Measurements from ENCODE around the gene PRKG1. TPM values are rescaled to one million over a fixed set of nuclear protein-coding genes. Genes with fewer than 3 reads are reported as not detected.

The PRKG1 gene
- total RNA-seq, 1 experiment from 2014 or later, result 16.5 TPM

DNA sequence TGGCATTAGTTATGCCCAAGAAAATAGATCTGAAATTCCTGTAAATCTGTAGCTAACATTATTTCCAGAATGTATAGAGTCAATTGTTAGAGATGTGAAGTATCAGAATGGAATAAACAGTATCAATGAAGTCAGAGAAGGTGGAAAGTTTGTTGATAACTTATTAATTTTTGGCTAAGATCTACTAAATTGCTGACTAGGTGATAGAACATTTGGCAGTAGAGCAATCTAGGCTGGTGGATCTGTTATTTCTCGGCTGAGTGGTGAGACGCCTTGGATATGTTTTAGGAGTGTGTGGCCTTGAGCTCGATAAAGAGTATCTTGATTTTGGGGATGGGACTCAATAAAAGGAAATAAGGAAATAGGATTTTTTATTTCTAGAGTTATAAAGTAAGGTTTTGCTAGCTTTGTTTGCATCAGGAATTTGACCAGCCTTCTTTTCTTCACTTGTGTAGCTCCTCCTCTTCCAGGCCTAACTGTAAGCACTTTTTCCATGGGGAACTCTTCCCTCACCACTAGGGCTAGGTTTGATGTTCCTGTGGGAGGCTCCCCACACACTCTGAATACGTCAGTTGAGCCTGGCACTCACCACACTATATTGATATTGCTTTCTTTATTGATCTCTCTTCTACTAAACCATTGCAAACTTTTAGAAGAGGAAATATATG is 711.9 kb downstream of the PRKG1 start (continued):
- TF ChIP-seq, protein P1, sequence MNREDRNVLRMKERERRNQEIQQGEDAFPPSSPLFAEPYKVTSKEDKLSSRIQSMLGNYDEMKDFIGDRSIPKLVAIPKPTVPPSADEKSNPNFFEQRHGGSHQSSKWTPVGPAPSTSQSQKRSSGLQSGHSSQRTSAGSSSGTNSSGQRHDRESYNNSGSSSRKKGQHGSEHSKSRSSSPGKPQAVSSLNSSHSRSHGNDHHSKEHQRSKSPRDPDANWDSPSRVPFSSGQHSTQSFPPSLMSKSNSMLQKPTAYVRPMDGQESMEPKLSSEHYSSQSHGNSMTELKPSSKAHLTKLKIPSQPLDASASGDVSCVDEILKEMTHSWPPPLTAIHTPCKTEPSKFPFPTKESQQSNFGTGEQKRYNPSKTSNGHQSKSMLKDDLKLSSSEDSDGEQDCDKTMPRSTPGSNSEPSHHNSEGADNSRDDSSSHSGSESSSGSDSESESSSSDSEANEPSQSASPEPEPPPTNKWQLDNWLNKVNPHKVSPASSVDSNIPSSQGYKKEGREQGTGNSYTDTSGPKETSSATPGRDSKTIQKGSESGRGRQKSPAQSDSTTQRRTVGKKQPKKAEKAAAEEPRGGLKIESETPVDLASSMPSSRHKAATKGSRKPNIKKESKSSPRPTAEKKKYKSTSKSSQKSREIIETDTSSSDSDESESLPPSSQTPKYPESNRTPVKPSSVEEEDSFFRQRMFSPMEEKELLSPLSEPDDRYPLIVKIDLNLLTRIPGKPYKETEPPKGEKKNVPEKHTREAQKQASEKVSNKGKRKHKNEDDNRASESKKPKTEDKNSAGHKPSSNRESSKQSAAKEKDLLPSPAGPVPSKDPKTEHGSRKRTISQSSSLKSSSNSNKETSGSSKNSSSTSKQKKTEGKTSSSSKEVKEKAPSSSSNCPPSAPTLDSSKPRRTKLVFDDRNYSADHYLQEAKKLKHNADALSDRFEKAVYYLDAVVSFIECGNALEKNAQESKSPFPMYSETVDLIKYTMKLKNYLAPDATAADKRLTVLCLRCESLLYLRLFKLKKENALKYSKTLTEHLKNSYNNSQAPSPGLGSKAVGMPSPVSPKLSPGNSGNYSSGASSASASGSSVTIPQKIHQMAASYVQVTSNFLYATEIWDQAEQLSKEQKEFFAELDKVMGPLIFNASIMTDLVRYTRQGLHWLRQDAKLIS (CRISPR knock-in tag; IDR thresholded peaks at IDR 0.05; ENCODE audit: borderline replicate concordance), result no peak

DNA sequence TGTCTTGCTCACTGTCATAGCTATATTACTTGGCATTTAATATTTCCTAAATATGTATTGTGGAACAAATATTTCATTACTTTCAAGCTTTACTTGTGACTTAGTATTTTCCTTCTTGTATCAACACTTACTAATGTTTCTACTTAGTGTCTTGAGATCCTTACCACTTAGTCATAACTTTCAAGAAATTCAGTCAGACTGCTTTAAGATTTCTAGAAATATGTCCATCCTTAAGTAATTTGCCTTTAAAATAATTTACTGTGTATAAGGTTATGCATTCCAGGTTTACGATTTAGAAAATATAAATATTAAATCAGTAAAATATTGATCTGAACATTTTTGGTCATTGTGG is 712.4 kb downstream of the PRKG1 start:
- no peak for DNase-seq (ENCODE audit: low spot score)
- H3K4me1 Mint-ChIP-seq, result no peaks in the 10 kb centered on the region
- TF ChIP-seq TP53 (CRISPR knock-in tag; IDR thresholded peaks at IDR 0.05) (no peak), ATF1 (CRISPR knock-in tag; IDR thresholded peaks at IDR 0.05) (no peak), PRRX2 (CRISPR knock-in tag; IDR thresholded peaks at IDR 0.05) (no peak)
- no peak overlapping the region for H3K27ac Mint-ChIP-seq
- ATAC-seq, result no peak
- CTCF ChIA-PET, result interaction anchor here (0.8 to 1.6 kb wide), 5 partner anchors 11 to 397 kb away, joined by 3 read pairs; no protein-coding TSS in a partner anchor
- H3K36me3 Mint-ChIP-seq, result no peaks in the 10 kb centered on the region
- H3K9me3 Mint-ChIP-seq, result no peaks in the 10 kb centered on the region
- POLR2A ChIA-PET, result no interaction called here
- H3K4me3 Mint-ChIP-seq, result no peak overlapping the region
- no peaks in the 10 kb centered on the region for H3K27me3 Mint-ChIP-seq (ENCODE audit: low read depth)

DNA sequence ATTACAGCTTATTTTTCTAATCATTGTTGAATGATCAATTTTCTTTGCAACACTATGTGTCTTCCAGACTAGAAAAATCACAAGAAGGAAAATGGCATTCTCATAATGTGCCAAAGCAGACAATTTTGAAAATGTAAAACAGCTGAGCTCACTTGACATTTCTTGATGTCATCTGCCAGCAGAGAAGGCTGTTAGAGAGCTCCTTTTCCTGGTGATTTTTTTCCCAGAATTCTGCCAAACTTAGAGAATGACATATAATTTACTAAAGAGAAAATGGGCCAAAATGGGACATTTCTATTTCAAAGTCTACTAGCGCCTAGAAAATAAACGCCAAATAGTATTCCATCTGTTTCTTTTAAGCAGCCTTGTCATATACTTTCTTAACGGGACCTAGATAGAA is 714.0 kb downstream of the PRKG1 start:
- Mint-ChIP-seq H3K36me3 (peaks cover 4% of the 10 kb centered on the region; the same call in 1 of the 2 replicates), H3K9me3 (peaks cover 7% of the 10 kb centered on the region), H3K4me3 (no peak overlapping the region), H3K27me3 (ENCODE audit: low read depth) (no peaks in the 10 kb centered on the region), H3K4me1 (no peaks in the 10 kb centered on the region), H3K27ac (no peak overlapping the region)
- DNase-seq (ENCODE audit: low spot score) (no peak), ATAC-seq (no peak)
- TF ChIP-seq ZNF423 (CRISPR knock-in tag; IDR thresholded peaks at IDR 0.05), result no peak
- no peak for TF ChIP-seq OVOL2 (CRISPR knock-in tag; IDR thresholded peaks at IDR 0.05; ENCODE audit: borderline replicate concordance)
- TF ChIP-seq ZNF219 (CRISPR knock-in tag; IDR thresholded peaks at IDR 0.05; ENCODE audit: borderline replicate concordance), result no peak
- ChIA-PET CTCF (no interaction called here), POLR2A (no interaction called here)

DNA sequence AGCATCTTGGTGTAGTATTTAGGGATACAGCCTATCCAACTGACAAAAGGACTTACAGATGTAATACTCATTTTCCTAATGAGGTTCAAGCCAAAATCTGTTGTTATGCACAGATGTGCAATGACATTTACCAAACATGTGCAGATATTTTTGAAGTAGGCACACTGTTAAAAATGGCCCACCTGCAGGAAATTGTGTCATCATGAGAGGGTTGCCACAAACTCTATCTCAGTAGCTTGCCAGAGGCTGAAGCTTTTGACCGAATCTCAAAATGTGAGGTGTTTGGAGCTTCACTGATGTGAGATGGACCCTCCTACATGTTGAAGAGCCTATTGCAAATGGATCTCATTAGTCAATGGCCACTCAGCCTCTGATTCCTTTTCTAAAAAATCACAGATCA is 714.8 kb downstream of the PRKG1 start:
- Mint-ChIP-seq H3K36me3 (peaks cover 4% of the 10 kb centered on the region; the same call in 1 of the 2 replicates), H3K27me3 (ENCODE audit: low read depth) (no peaks in the 10 kb centered on the region), H3K4me1 (no peaks in the 10 kb centered on the region), H3K9me3 (peaks cover 9% of the 10 kb centered on the region), H3K4me3 (no peak overlapping the region), H3K27ac (no peak overlapping the region)
- DNase-seq (ENCODE audit: low spot score), result no peak
- POLR2A ChIA-PET, result no interaction called here
- ATAC-seq, result no peak
- CTCF ChIA-PET, result no interaction called here
- TF ChIP-seq, protein P2, sequence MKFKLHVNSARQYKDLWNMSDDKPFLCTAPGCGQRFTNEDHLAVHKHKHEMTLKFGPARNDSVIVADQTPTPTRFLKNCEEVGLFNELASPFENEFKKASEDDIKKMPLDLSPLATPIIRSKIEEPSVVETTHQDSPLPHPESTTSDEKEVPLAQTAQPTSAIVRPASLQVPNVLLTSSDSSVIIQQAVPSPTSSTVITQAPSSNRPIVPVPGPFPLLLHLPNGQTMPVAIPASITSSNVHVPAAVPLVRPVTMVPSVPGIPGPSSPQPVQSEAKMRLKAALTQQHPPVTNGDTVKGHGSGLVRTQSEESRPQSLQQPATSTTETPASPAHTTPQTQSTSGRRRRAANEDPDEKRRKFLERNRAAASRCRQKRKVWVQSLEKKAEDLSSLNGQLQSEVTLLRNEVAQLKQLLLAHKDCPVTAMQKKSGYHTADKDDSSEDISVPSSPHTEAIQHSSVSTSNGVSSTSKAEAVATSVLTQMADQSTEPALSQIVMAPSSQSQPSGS (CRISPR knock-in tag; IDR thresholded peaks at IDR 0.05; ENCODE audit: borderline replicate concordance, low read depth), result no peak
- no peak for TF ChIP-seq ZNF121 (CRISPR knock-in tag; IDR thresholded peaks at IDR 0.05)
- TF ChIP-seq, protein P3, sequence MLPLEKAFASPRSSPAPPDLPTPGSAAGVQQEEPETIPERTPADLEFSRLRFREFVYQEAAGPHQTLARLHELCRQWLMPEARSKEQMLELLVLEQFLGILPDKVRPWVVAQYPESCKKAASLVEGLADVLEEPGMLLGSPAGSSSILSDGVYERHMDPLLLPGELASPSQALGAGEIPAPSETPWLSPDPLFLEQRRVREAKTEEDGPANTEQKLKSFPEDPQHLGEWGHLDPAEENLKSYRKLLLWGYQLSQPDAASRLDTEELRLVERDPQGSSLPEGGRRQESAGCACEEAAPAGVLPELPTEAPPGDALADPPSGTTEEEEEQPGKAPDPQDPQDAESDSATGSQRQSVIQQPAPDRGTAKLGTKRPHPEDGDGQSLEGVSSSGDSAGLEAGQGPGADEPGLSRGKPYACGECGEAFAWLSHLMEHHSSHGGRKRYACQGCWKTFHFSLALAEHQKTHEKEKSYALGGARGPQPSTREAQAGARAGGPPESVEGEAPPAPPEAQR (CRISPR knock-in tag; IDR thresholded peaks at IDR 0.05), result no peak
- TF ChIP-seq, protein P4, sequence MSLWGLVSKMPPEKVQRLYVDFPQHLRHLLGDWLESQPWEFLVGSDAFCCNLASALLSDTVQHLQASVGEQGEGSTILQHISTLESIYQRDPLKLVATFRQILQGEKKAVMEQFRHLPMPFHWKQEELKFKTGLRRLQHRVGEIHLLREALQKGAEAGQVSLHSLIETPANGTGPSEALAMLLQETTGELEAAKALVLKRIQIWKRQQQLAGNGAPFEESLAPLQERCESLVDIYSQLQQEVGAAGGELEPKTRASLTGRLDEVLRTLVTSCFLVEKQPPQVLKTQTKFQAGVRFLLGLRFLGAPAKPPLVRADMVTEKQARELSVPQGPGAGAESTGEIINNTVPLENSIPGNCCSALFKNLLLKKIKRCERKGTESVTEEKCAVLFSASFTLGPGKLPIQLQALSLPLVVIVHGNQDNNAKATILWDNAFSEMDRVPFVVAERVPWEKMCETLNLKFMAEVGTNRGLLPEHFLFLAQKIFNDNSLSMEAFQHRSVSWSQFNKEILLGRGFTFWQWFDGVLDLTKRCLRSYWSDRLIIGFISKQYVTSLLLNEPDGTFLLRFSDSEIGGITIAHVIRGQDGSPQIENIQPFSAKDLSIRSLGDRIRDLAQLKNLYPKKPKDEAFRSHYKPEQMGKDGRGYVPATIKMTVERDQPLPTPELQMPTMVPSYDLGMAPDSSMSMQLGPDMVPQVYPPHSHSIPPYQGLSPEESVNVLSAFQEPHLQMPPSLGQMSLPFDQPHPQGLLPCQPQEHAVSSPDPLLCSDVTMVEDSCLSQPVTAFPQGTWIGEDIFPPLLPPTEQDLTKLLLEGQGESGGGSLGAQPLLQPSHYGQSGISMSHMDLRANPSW (CRISPR knock-in tag; conservative IDR thresholded peaks at IDR 0.05; ENCODE audit: low read depth), result no peak
- TF ChIP-seq SMAD4 (CRISPR knock-in tag; IDR thresholded peaks at IDR 0.05), result no peak
- no peak for TF ChIP-seq CREB1 (CRISPR knock-in tag; IDR thresholded peaks at IDR 0.05)
- TF ChIP-seq, protein P5, sequence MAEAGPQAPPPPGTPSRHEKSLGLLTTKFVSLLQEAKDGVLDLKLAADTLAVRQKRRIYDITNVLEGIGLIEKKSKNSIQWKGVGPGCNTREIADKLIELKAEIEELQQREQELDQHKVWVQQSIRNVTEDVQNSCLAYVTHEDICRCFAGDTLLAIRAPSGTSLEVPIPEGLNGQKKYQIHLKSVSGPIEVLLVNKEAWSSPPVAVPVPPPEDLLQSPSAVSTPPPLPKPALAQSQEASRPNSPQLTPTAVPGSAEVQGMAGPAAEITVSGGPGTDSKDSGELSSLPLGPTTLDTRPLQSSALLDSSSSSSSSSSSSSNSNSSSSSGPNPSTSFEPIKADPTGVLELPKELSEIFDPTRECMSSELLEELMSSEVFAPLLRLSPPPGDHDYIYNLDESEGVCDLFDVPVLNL (CRISPR knock-in tag; IDR thresholded peaks at IDR 0.05; ENCODE audit: borderline replicate concordance, low read depth), result no peak
- no peak for TF ChIP-seq ZBTB21 (CRISPR knock-in tag; IDR thresholded peaks at IDR 0.05; ENCODE audit: borderline replicate concordance)
- TF ChIP-seq ZNF671 (CRISPR knock-in tag; IDR thresholded peaks at IDR 0.05), result no peak
- TF ChIP-seq RORB (CRISPR knock-in tag; IDR thresholded peaks at IDR 0.05), result no peak
- TF ChIP-seq ZNF232 (CRISPR knock-in tag; IDR thresholded peaks at IDR 0.05), result no peak
- TF ChIP-seq, protein P6, sequence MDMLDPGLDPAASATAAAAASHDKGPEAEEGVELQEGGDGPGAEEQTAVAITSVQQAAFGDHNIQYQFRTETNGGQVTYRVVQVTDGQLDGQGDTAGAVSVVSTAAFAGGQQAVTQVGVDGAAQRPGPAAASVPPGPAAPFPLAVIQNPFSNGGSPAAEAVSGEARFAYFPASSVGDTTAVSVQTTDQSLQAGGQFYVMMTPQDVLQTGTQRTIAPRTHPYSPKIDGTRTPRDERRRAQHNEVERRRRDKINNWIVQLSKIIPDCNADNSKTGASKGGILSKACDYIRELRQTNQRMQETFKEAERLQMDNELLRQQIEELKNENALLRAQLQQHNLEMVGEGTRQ (CRISPR knock-in tag; IDR thresholded peaks at IDR 0.05), result no peak

Data from WTC11 (cell line).